K562 (cell line): Measurements from ENCODE around the gene NOL8. TPM values are rescaled to one million over a fixed set of nuclear protein-coding genes. Genes with fewer than 3 reads are reported as not detected.

Experiments
- DDX20 ChIP-seq: fragments of 450-650 bp; IDR thresholded peaks from 2 replicates; pipeline ENCODE4 v1.6.1; 2016; ENCODE audit warnings: missing genetic modification characterization, low read depth, mild to moderate bottlenecking, missing compliant biosample characterization, moderate library complexity
- HDAC3 ChIP-seq: fragments of 450-650 bp; IDR thresholded peaks from 2 replicates; pipeline ENCODE4 v1.6.1; 2018; ENCODE audit warnings: borderline replicate concordance, mild to moderate bottlenecking, moderate library complexity; ENCODE audit not compliant: partially characterized antibody
- HNRNPH1 ChIP-seq: fragments of 200-400 bp; formaldehyde crosslinking; optimal IDR thresholded peaks from 2 replicates; pipeline ENCODE3; 2017; ENCODE audit warnings: low read depth, mild to moderate bottlenecking, low read length, moderate library complexity
- MEIS2 ChIP-seq: fragments of 450-650 bp; IDR thresholded peaks from 2 replicates; pipeline ENCODE4 v1.6.1; 2014; ENCODE audit warnings: mild to moderate bottlenecking; ENCODE audit not compliant: partially characterized antibody
- PML ChIP-seq: IDR thresholded peaks from 2 replicates; pipeline ENCODE4 v1.6.1; 2012; ENCODE audit warnings: low read length, inconsistent platforms
- POLR2G ChIP-seq: fragments of 200-400 bp; formaldehyde crosslinking; IDR thresholded peaks from 2 replicates; pipeline ENCODE4 v1.6.1; 2017; ENCODE audit warnings: low read depth, mild to moderate bottlenecking, antibody characterized with exemption, low read length, moderate library complexity
- PRDM10 ChIP-seq: fragments of 450-650 bp; IDR thresholded peaks from 2 replicates; pipeline ENCODE4 v1.6.1; 2018; ENCODE audit not compliant: partially characterized antibody
- RBBP5 ChIP-seq: fragments of 200-600 bp; sonication (generic); IDR thresholded peaks from 2 replicates; pipeline ENCODE4 v1.6.1; 2012; ENCODE audit warnings: borderline replicate concordance, mild to moderate bottlenecking, low read length, control low read depth, inconsistent platforms; ENCODE audit not compliant: insufficient read depth, poor library complexity, severe bottlenecking
- SIX5 ChIP-seq, 2 experiments: IDR thresholded peaks; 2 replicates each; pipeline ENCODE4 v1.6.1; 2011; ENCODE audit warnings: low read length in 2 of 2, borderline replicate concordance in 1 of 2, low read depth in 1 of 2, mild to moderate bottlenecking in 1 of 2, moderate library complexity in 1 of 2; ENCODE audit not compliant: insufficient read depth in 1 of 2
- SRF ChIP-seq, 2 experiments: fragments of 250-450, 450-650 bp in 1 of 2; sonication (Bioruptor Pico) in 1 of 2; sonication (generic) in 1 of 2; formaldehyde crosslinking; IDR thresholded peaks; 2 replicates each; pipeline versions ENCODE4 v1.5.0 to v1.5.1; 2020 to 2022; ENCODE audit warnings: mild to moderate bottlenecking in 1 of 2, missing genetic modification reagents in 1 of 2
- TCFL5 ChIP-seq: fragments of 250-450 bp; sonication (Bioruptor Pico); conservative IDR thresholded peaks from 2 replicates; pipeline ENCODE4 v1.6.1; 2021; ENCODE audit warnings: mild to moderate bottlenecking, moderate library complexity, matching md5 sums
- ZBTB1 ChIP-seq: sonication (generic); formaldehyde crosslinking; IDR thresholded peaks from 2 replicates; pipeline ENCODE4 v1.8.1; 2023; ENCODE audit warnings: missing genetic modification reagents, low read depth, mild to moderate bottlenecking, borderline replicate concordance
- ZFP1 ChIP-seq: fragments of 450-650 bp; formaldehyde crosslinking; IDR thresholded peaks from 2 replicates; pipeline ENCODE4 v1.4.0; 2020; ENCODE audit warnings: mild to moderate bottlenecking, mixed read lengths
- ZNF41 ChIP-seq: fragments of 250-450 bp; sonication (Bioruptor Pico); conservative IDR thresholded peaks from 2 replicates; pipeline ENCODE4 v1.4.0; 2020; ENCODE audit warnings: mild to moderate bottlenecking
- ZNF583 ChIP-seq: fragments of 250-450 bp; sonication (Bioruptor Pico); IDR thresholded peaks from 2 replicates; pipeline ENCODE4 v1.4.0; 2020
- polyA plus RNA-seq, 8 experiments: library from polyadenylated mRNA; depleted of rRNA in 4 of 8; stranded (reverse) in 5 of 8; unstranded in 3 of 8; fragments of >200 nt; fragmentation: Nextera tagmentation in 2 of 8; fragmentation: Illumina TruSeq in 1 of 8; extraction: Ambion mirVana in 2 of 8; extraction: Trizol in 1 of 8; gene quantifications; 2 replicates each; pipeline versions ENCODE4 v1.2.1 to v1.2.3, GENCODE V29; 2011 to 2014; ENCODE audit warnings: inconsistent platforms in 1 of 8, missing spikeins in 1 of 8
- total RNA-seq, 7 experiments: library from RNA; depleted of rRNA in 6 of 7; stranded (reverse); fragments of >200 nt in 6 of 7; fragmentation: Illumina TruSeq in 2 of 7; extraction: Trizol in 2 of 7; gene quantifications; 2 replicates each; pipeline versions ENCODE4 v1.2.1 to v1.2.3, GENCODE V29; 2011 to 2021; ENCODE audit warnings: low replicate concordance in 1 of 7
- TF ChIP-seq, protein P1 (sequence below): conservative IDR thresholded peaks from 2 replicates; pipeline ENCODE4 v1.6.1; 2011; ENCODE audit warnings: low read depth, mild to moderate bottlenecking, low read length; ENCODE audit not compliant: control insufficient read depth
- TF ChIP-seq, protein P2 (sequence below): sonication (generic); formaldehyde crosslinking; IDR thresholded peaks from 2 replicates; pipeline ENCODE4 v1.8.1; 2023; ENCODE audit warnings: mild to moderate bottlenecking, missing genetic modification reagents
- TF ChIP-seq, protein P3 (sequence below), 2 experiments: fragments of 250-450 bp in 1 of 2; fragments of 450-650 bp in 1 of 2; sonication (Bioruptor Pico) in 1 of 2; IDR thresholded peaks; 2 replicates each; pipeline versions ENCODE4 v1.6.1 to v1.8.0; 2016 to 2021; ENCODE audit warnings: mild to moderate bottlenecking in 2 of 2, moderate library complexity in 2 of 2, missing compliant biosample characterization in 1 of 2, missing genetic modification characterization in 1 of 2

Gene NOL8
- total and polyA plus RNA-seq, 9 of the 15 experiments (the other 6 are each of a cell fraction or from before 2014, with no cell fraction given): 51.3 to 91.5 (median 58.7) TPM

- TF ChIP-seq, protein P1, sequence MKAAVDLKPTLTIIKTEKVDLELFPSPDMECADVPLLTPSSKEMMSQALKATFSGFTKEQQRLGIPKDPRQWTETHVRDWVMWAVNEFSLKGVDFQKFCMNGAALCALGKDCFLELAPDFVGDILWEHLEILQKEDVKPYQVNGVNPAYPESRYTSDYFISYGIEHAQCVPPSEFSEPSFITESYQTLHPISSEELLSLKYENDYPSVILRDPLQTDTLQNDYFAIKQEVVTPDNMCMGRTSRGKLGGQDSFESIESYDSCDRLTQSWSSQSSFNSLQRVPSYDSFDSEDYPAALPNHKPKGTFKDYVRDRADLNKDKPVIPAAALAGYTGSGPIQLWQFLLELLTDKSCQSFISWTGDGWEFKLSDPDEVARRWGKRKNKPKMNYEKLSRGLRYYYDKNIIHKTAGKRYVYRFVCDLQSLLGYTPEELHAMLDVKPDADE: 0 out of 2 replicates have a peak, but pooled peaks have one; percentile 64
- TF ChIP-seq, protein P2, sequence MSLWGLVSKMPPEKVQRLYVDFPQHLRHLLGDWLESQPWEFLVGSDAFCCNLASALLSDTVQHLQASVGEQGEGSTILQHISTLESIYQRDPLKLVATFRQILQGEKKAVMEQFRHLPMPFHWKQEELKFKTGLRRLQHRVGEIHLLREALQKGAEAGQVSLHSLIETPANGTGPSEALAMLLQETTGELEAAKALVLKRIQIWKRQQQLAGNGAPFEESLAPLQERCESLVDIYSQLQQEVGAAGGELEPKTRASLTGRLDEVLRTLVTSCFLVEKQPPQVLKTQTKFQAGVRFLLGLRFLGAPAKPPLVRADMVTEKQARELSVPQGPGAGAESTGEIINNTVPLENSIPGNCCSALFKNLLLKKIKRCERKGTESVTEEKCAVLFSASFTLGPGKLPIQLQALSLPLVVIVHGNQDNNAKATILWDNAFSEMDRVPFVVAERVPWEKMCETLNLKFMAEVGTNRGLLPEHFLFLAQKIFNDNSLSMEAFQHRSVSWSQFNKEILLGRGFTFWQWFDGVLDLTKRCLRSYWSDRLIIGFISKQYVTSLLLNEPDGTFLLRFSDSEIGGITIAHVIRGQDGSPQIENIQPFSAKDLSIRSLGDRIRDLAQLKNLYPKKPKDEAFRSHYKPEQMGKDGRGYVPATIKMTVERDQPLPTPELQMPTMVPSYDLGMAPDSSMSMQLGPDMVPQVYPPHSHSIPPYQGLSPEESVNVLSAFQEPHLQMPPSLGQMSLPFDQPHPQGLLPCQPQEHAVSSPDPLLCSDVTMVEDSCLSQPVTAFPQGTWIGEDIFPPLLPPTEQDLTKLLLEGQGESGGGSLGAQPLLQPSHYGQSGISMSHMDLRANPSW: no peak; the same call in 1 of the 2 replicates
- TF ChIP-seq HDAC3 (no peak), RBBP5 (peak; percentile 16), SRF (CRISPR knock-in tag; IDR thresholded peaks at IDR 0.05) (no peak; a peak in 1 of 4 replicates), TCFL5 (CRISPR knock-in tag) (no peak), ZBTB1 (CRISPR knock-in tag) (no peak), PRDM10 (no peak), ZFP1 (CRISPR knock-in tag) (no peak), ZNF583 (CRISPR knock-in tag) (no peak), DDX20 (tag) (no peak), ZNF41 (CRISPR knock-in tag) (no peak), HNRNPH1 (no peak), PML (no peak), SIX5 (IDR thresholded peaks at IDR 0.05; ENCODE audit: borderline replicate concordance in 1 of 2, insufficient read depth in 1 of 2, low read depth in 1 of 2, low read length in 2 of 2) (no peak), POLR2G (peak; percentile 93), MEIS2 (peak; percentile 62)
- TF ChIP-seq, protein P3, sequence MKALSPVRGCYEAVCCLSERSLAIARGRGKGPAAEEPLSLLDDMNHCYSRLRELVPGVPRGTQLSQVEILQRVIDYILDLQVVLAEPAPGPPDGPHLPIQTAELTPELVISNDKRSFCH (CRISPR knock-in tag; IDR thresholded peaks at IDR 0.05): no peak
- TF ChIP-seq, protein P3 (tag; IDR thresholded peaks at IDR 0.05): no peak
Observed at GRCh38 chr9:92325991-92326500, 896 bp upstream of the NOL8 start (continued).
